Measurements from ENCODE around the gene MAMLD1.

DNA sequence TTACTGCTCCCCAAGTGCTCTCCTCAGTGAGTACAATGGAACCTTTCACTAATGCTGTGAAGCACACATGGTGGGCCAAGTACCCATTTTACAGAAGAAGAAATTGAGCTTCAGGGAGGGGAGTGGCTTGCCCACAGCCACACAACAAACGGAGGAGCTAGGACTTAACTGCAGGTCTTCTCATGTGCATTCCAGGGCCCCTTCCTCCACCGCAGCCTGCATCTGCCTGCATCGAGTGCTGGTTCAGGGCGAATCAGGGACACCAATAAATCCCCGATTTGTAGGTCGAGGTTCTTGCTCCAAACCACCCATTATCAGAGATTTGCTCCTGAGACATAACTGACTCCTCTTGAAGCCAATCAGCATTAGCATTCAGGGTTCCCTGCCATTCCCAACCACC lies 100.9 kb downstream of the MAMLD1 start:
- TF ChIP-seq CTCF (IDR thresholded peaks at IDR 0.05) (no peak), POLR2A (IDR thresholded peaks at IDR 0.05) (no peak), POLR2AphosphoS5 (IDR thresholded peaks at IDR 0.05) (no peak), EP300 (IDR thresholded peaks at IDR 0.05) (no peak)
